Common myeloid progenitor, CD34-positive (primary cell): Measurements from ENCODE around the gene PHC2.

Source experiments
- CTCF ChIA-PET: fragments of 350-600 bp; sonication (Branson Sonifier 250); formaldehyde crosslinking; loops from one replicate; lab custom pipeline; 2021; ENCODE audit warnings: antibody characterized with exemption; lab: Charles Lee
- POLR2A ChIA-PET: fragments of 350-600 bp; sonication (Branson Sonifier 250); formaldehyde crosslinking; loops from one replicate; lab custom pipeline; 2021; ENCODE audit warnings: antibody characterized with exemption; lab: Charles Lee
- DNase-seq, 3 donors: peaks; one replicate each; pipeline versions ENCODE4 v3.0.0 to v3.0.0-alpha.2; 2013
- H3K27ac ChIP-seq, 2 experiments: 1 replicate in 1 of 2; 2 replicates in 1 of 2; pipeline ENCODE4 v1.7.0; 2013; ENCODE audit warnings: inconsistent platforms in 2 of 2, low read length in 2 of 2, mild to moderate bottlenecking in 2 of 2, low read depth in 1 of 2, moderate library complexity in 1 of 2; ENCODE audit not compliant: severe bottlenecking in 2 of 2, insufficient read depth in 1 of 2, poor library complexity in 1 of 2
- H3K27me3 ChIP-seq, 5 experiments: replicated peaks in 2 of 5; 1 replicate in 3 of 5; 2 replicates in 2 of 5; pipeline versions ENCODE4 v1.6.1 to v1.7.0; 2013; ENCODE audit warnings: low read length in 4 of 5, mild to moderate bottlenecking in 2 of 5, moderate library complexity in 2 of 5, inconsistent platforms in 1 of 5; ENCODE audit not compliant: insufficient read depth in 5 of 5, control insufficient read depth in 4 of 5
- H3K36me3 ChIP-seq, 4 experiments: 1 replicate in 2 of 4; 2 replicates in 2 of 4; pipeline versions ENCODE4 v1.6.1 to v1.7.0; 2013; ENCODE audit warnings: low read length in 3 of 4, control low read depth in 1 of 4, mild to moderate bottlenecking in 1 of 4; ENCODE audit not compliant: control insufficient read depth in 4 of 4, insufficient read depth in 4 of 4
- H3K4me1 ChIP-seq, 4 experiments: 1 replicate in 3 of 4; 2 replicates in 1 of 4; pipeline versions ENCODE4 v1.6.1 to v1.7.1; 2013; ENCODE audit warnings: low read length in 3 of 4, mild to moderate bottlenecking in 3 of 4, control low read depth in 1 of 4, inconsistent platforms in 1 of 4, moderate library complexity in 1 of 4; ENCODE audit not compliant: control insufficient read depth in 4 of 4, insufficient read depth in 4 of 4; ENCODE audit errors: control extremely low read depth in 1 of 4
- H3K4me3 ChIP-seq, 7 experiments: 1 replicate in 4 of 7; 2 replicates in 3 of 7; pipeline versions ENCODE4 v1.5.1 to v1.7.0; 2013; ENCODE audit warnings: mild to moderate bottlenecking in 7 of 7, low read length in 6 of 7, moderate library complexity in 6 of 7, inconsistent platforms in 2 of 7, low read depth in 2 of 7, control low read depth in 1 of 7; ENCODE audit not compliant: insufficient read depth in 4 of 7, control insufficient read depth in 1 of 7; ENCODE audit errors: extremely low read depth in 1 of 7
- H3K9me3 ChIP-seq, 5 experiments: 1 replicate in 4 of 5; 2 replicates in 1 of 5; pipeline versions ENCODE4 v1.6.1 to v1.7.1; 2013; ENCODE audit warnings: low read length in 4 of 5, mild to moderate bottlenecking in 2 of 5, inconsistent platforms in 1 of 5, low read depth in 1 of 5, moderate library complexity in 1 of 5; ENCODE audit not compliant: control insufficient read depth in 4 of 5, insufficient read depth in 2 of 5; ENCODE audit errors: control extremely low read depth in 1 of 5
- WGBS: methylation state at CpG from one replicate; pipeline ENCODE4 v1.1.5; 2013; ENCODE audit not compliant: insufficient coverage; 5-methylcytosine and 5-hydroxymethylcytosine counted together

PHC2 gene

DNA sequence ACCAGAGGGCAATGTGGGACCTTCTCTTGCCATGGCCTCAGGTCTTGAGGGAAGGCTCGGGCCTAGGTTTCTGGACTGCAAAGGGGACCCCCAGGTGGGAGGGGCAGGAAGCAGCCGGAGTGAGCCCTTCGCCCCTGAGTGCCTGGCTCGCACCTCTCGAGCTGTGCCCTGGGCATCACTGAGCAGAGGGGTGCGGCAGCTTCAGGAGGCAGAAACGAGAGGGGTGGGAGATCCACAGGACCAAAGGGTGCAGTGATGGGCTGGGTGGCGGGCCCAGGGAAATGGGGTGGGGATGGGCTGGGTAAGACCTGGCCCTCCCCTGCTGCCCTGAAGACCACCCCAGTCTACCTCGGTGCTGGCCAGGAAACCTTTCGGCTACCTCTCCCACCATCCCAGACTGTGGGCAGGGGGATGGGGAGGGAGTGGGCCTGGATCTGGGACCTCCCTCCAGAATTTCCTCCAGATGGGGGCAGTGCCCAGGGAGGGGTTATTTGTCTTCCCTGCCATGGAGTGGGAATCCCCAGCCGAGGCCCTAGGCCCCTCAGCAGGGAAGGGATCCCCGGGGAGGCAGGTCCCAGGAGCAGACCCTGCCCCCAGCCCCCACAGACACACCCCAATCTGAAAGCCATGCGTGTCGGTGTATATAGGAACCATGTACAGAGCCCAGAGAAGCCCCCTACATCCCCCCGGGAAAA lies 131.3 kb downstream of the PHC2 start:
- H3K36me3 ChIP-seq: peaks cover 0 to 50% (median 30%) of the 10 kb centered on the region in 4 experiments
- no peaks in the 10 kb centered on the region for H3K27me3 ChIP-seq
- POLR2A ChIA-PET: no interaction called here
- no peaks in the 10 kb centered on the region for H3K9me3 ChIP-seq
- CTCF ChIA-PET: interaction anchor here (1.5 to 8.2 kb wide), 2 partner anchors 58 to 66 kb away, joined by 3 to 90 read pairs; no protein-coding TSS in a partner anchor
- no peak for DNase-seq
- H3K4me3 ChIP-seq: no peak overlapping the region
- H3K27ac ChIP-seq: no peak overlapping the region
- H3K4me1 ChIP-seq: peaks cover 0 to 30% (median 22%) of the 10 kb centered on the region in 4 experiments
- 100% methylated on average over 8 of the region's 15 CpGs for WGBS

DNA sequence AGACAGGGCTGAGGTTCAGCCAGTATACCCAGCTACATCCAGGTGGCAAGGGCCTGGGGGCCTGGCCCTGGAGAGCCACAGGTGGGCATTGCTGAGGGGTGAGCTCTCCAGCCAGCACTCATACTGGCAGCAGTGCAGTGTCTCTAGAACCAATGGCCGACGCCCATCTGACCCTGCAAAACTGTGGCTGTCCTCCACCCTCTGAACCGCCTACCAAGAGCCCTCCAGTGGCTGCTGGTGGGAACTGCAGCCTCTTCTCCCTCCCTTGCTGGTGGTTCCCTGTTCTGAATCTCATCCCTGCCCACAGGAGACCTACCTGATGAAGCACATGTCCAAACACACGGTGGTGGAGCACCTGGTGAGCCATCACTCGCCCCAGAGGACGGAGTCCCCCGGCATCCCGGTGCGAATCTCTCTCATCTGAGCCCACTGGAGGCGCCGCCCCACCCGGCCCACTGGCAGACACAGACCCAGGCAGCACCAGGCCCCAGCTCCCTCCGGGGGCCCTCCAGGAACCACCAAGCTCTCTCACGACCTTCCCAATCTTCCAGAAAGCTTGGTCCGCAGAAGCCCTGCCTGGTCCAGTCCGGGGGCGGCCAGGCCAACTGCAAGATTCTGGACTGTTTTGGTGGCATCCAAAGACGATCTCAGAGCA lies 132.1 kb downstream of the PHC2 start:
- Histone ChIP-seq H3K36me3 (peaks cover 2 to 59% (median 38%) of the 10 kb centered on the region in 4 experiments), H3K4me3 (no peak overlapping the region), H3K4me1 (peaks cover 0 to 30% (median 22%) of the 10 kb centered on the region in 4 experiments), H3K27me3 (no peaks in the 10 kb centered on the region), H3K27ac (no peak overlapping the region), H3K9me3 (no peaks in the 10 kb centered on the region)
- 89% methylated on average over 12 of the region's 18 CpGs for WGBS
- DNase-seq: peak; percentile 41 to 60 (median 57)
- POLR2A ChIA-PET: no interaction called here
- CTCF ChIA-PET: interaction anchor here (0.6 to 8.2 kb wide), 9 partner anchors 10 to 172 kb away, joined by 3 to 90 read pairs (median 4); no protein-coding TSS in a partner anchor

DNA sequence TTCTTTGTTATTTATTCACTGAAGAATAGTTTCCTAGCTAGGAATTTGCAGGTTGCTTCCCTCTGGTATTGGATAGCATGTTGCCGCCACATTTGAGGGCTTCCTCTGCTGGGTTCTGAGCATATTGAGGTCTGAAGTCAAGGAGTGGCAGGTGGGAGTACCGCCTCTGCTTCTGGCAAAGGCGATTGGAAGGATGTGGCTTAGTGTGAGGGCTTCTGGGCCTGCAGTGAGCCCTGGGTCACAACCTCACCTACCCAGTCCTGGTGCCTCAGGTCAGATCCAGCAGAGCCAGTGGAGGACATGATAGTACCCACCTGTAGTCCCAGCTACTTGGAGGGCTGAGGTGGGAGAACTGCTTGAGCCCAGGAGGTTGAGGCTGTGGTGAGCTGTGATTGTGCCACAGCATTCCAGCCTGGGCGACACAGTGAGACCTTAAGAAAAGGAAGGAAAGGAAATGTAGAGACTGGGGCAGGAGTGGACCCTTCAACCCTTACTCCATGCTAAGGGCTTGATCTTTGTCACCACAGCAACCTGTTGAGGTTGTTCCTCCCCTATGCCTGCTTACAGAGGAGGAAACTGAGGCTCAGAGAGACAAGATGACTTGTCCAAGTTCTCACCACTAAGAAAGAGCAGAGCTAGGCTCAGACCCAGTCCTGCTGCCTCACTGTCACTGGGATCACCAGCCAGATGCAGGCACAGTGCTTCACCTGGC lies 132.8 kb downstream of the PHC2 start:
- no peak overlapping the region for H3K4me3 ChIP-seq
- peaks cover 6 to 66% (median 44%) of the 10 kb centered on the region in 4 experiments for H3K36me3 ChIP-seq
- H3K27ac ChIP-seq: no peak overlapping the region
- POLR2A ChIA-PET: no interaction called here
- H3K4me1 ChIP-seq: peaks cover 0 to 28% (median 22%) of the 10 kb centered on the region in 4 experiments
- no peaks in the 10 kb centered on the region for H3K27me3 ChIP-seq
- no peak for DNase-seq
- WGBS: 95% methylated on average over 3 of the region's 4 CpGs
- no peaks in the 10 kb centered on the region for H3K9me3 ChIP-seq
- CTCF ChIA-PET: interaction anchor here (0.7 to 8.2 kb wide), 14 partner anchors 9 to 173 kb away, joined by 3 to 90 read pairs (median 4); partner anchors contain the start of gene A3GALT2

DNA sequence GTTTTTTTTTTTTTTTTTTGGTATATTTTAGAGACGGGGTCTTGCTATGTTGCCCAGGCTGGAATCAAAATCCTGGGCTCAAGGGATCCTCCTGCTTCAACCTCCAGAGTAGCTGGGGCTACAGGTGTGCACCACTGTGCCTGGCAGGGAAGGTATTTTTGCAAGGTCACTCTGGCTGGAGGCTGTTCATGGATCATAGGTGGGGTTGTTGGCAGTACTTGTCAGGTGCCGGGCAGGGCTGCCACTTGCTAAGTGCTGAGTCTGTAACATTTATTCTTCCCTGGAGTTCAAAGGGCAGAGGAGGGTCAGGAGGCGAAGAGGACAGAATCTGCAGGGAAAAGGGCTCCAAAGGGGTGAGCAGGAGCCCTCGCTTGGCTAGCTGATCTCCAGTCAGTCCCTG lies 134.1 kb downstream of the PHC2 start:
- no peaks in the 10 kb centered on the region for H3K27me3 ChIP-seq
- peaks cover 9 to 71% (median 49%) of the 10 kb centered on the region in 4 experiments for H3K36me3 ChIP-seq
- no peak for DNase-seq
- CTCF ChIA-PET: interaction anchor here (0.9 to 8.2 kb wide), 17 partner anchors 8 to 183 kb away, joined by 3 to 90 read pairs (median 7); partner anchors contain the start of genes A3GALT2 and ZSCAN20
- H3K4me3 ChIP-seq: no peak overlapping the region
- H3K9me3 ChIP-seq: no peaks in the 10 kb centered on the region
- H3K4me1 ChIP-seq: peaks cover 0 to 15% (median 12%) of the 10 kb centered on the region in 4 experiments
- H3K27ac ChIP-seq: no peak overlapping the region
- POLR2A ChIA-PET: no interaction called here
- WGBS: 81% methylated on average over 3 of the region's 4 CpGs

DNA sequence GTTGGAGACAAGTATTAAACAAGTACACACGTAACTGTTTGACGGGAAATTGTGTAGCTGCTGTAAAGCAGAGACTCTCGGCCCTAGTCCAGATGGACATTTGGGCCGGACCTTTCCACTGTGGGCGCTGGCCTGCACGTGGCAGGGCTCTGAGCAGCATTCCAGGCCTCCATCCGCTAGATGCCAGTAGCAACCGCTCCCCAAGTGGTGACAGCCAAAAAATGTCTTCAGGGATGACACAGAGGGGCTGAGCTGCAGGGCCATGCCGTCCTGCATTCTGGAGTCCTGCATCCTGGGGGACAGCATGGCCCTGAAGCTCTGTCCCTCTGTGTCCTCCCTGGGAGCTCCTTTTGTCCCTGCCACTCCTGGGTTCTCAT lies 134.8 kb downstream of the PHC2 start:
- no peak overlapping the region for H3K4me3 ChIP-seq
- H3K27me3 ChIP-seq: no peaks in the 10 kb centered on the region
- H3K9me3 ChIP-seq: no peaks in the 10 kb centered on the region
- peaks cover 0 to 9% (median 8%) of the 10 kb centered on the region in 4 experiments for H3K4me1 ChIP-seq
- DNase-seq: no peak
- ChIA-PET CTCF (interaction anchor here (0.7 to 8.2 kb wide), 24 partner anchors 10 to 195 kb away, joined by 3 to 90 read pairs (median 6); partner anchors contain the start of genes A3GALT2 and ZSCAN20), POLR2A (no interaction called here)
- peaks cover 9 to 71% (median 49%) of the 10 kb centered on the region in 4 experiments for H3K36me3 ChIP-seq
- H3K27ac ChIP-seq: no peak overlapping the region
- WGBS: 97% methylated on average over 9 of the region's 9 CpGs

DNA sequence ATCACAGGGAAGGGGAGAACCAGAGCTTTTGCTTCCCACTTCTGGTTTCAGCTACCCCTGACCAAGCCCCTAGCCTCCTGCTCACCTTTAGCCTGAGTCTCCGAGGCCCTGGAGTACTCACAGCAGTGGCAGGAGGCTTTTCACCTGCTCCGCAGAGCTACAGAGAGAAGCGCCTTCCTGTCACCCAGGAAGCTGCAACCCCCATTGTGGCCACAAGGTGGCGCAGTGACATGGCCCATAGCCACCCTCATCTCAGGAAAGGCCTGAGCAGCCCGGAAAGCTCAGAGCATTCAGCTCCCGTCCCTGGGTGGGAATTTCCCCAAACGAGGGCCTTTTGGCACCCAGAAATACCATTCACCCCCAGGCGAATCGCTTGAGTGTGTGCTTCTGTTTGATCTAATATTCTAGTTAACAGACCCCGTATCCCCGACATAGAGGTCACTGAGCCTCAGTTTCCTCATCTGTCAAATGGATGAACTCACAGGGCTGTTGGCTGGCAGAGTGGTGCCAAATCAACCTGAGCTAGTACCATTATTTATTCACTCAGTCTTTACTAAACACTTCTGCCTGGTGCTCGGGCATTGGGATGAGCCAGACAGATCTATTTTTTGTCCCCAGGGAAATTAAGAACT lies 135.3 kb downstream of the PHC2 start:
- Histone ChIP-seq H3K27ac (no peak overlapping the region), H3K36me3 (peaks cover 9 to 67% (median 49%) of the 10 kb centered on the region in 4 experiments), H3K9me3 (no peaks in the 10 kb centered on the region), H3K27me3 (no peaks in the 10 kb centered on the region), H3K4me1 (peaks cover 0 to 4% (median 3%) of the 10 kb centered on the region in 4 experiments), H3K4me3 (no peak overlapping the region)
- ChIA-PET CTCF (interaction anchor here (0.7 to 8.2 kb wide), 26 partner anchors 10 to 315 kb away, joined by 3 to 90 read pairs (median 6); partner anchors contain the start of genes A3GALT2 and ZSCAN20), POLR2A (no interaction called here)
- DNase-seq: peak; percentile 54 to 68 (median 61)
- WGBS: 75% methylated on average over 12 of the region's 12 CpGs
